ENCODE data around the gene SLC22A23.
"Not testable (repeated sequence)": the region's sequence is repeated elsewhere in the genome, so short reads cannot be mapped to it uniquely, and the experiment has no call there.

The SLC22A23 gene

DNA sequence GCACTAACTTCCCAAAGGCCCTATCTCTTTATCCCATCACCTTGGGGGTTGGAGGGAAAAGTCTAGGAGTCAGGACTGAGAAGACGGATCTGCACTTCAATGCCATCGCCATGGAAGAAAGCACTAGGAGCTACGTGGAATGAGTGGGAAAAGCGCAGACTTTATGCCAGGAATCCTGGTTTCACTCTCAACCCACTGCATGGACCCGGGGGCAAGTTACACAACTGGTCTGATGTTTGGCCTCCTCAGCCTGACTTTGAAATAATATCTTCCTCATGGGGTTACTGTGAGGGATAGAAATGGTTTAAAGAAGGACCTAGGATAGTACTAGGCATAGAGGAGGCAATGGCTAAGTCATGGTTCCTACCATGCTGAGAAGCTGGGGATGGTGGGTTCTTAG lies 211.6 kb downstream of the SLC22A23 start:
- Histone ChIP-seq H3K27ac (ENCODE audit: low read depth, low read length) (no peak overlapping the region), H3K27me3 (ENCODE audit: control insufficient read depth, low read length) (peaks cover 29% of the 10 kb centered on the region), H3K36me3 (ENCODE audit: control insufficient read depth, low read length) (no peaks in the 10 kb centered on the region), H3F3A (ENCODE audit: control insufficient read depth, insufficient read depth) (no peaks in the 10 kb centered on the region), H3K4me1 (ENCODE audit: control insufficient read depth, low read length) (no peaks in the 10 kb centered on the region), H3K4me3 (ENCODE audit: low read length) (no peak overlapping the region), H3K9me2 (replicated peaks; ENCODE audit: control insufficient read depth, low read length) (no peaks in the 10 kb centered on the region), H3K4me2 (ENCODE audit: low read length) (no peak overlapping the region), H3K9me3 (ENCODE audit: control insufficient read depth, insufficient read depth, low read length) (no peaks in the 10 kb centered on the region), H3K79me2 (ENCODE audit: control insufficient read depth, low read length) (no peaks in the 10 kb centered on the region), H4K20me1 (ENCODE audit: control insufficient read depth, insufficient read depth, low read depth, low read length) (no peaks in the 10 kb centered on the region)
- TF ChIP-seq, protein P1, sequence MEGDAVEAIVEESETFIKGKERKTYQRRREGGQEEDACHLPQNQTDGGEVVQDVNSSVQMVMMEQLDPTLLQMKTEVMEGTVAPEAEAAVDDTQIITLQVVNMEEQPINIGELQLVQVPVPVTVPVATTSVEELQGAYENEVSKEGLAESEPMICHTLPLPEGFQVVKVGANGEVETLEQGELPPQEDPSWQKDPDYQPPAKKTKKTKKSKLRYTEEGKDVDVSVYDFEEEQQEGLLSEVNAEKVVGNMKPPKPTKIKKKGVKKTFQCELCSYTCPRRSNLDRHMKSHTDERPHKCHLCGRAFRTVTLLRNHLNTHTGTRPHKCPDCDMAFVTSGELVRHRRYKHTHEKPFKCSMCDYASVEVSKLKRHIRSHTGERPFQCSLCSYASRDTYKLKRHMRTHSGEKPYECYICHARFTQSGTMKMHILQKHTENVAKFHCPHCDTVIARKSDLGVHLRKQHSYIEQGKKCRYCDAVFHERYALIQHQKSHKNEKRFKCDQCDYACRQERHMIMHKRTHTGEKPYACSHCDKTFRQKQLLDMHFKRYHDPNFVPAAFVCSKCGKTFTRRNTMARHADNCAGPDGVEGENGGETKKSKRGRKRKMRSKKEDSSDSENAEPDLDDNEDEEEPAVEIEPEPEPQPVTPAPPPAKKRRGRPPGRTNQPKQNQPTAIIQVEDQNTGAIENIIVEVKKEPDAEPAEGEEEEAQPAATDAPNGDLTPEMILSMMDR (IDR thresholded peaks at IDR 0.05; ENCODE audit: low read depth, low read length, poor library complexity, severe bottlenecking): no peak
- TF ChIP-seq EZH2phosphoT487 (IDR thresholded peaks at IDR 0.05; ENCODE audit: borderline replicate concordance, low read length): no peak

DNA sequence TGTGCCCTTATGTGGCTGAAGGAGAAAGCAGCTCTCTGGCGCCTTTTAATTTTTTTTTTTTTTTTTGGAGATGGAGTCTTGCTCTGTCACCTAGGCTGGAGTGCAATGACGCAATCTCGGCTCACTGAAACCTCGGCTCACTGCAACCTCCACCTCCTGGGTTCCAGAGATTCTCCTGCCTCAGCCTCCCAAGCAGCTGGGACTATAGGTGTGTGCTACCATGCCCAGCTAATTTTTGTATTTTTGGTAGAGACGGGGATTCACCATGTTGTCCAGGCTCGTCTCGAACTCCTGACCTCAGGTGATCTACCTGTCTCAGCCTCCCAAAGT lies 212.1 kb downstream of the SLC22A23 start:
- H3K27ac ChIP-seq (ENCODE audit: low read depth, low read length); H3K9me2 ChIP-seq (replicated peaks; ENCODE audit: control insufficient read depth, low read length); H3K4me1 ChIP-seq (ENCODE audit: control insufficient read depth, low read length); H3K36me3 ChIP-seq (ENCODE audit: control insufficient read depth, low read length); H3K9me3 ChIP-seq (ENCODE audit: control insufficient read depth, insufficient read depth, low read length); H3K4me3 ChIP-seq (ENCODE audit: low read length); H4K20me1 ChIP-seq (ENCODE audit: control insufficient read depth, insufficient read depth, low read depth, low read length); H3F3A ChIP-seq (ENCODE audit: control insufficient read depth, insufficient read depth); H3K79me2 ChIP-seq (ENCODE audit: control insufficient read depth, low read length); H3K4me2 ChIP-seq (ENCODE audit: low read length): not testable (repeated sequence)
- peaks cover 29% of the 10 kb centered on the region for H3K27me3 ChIP-seq (ENCODE audit: control insufficient read depth, low read length)

DNA sequence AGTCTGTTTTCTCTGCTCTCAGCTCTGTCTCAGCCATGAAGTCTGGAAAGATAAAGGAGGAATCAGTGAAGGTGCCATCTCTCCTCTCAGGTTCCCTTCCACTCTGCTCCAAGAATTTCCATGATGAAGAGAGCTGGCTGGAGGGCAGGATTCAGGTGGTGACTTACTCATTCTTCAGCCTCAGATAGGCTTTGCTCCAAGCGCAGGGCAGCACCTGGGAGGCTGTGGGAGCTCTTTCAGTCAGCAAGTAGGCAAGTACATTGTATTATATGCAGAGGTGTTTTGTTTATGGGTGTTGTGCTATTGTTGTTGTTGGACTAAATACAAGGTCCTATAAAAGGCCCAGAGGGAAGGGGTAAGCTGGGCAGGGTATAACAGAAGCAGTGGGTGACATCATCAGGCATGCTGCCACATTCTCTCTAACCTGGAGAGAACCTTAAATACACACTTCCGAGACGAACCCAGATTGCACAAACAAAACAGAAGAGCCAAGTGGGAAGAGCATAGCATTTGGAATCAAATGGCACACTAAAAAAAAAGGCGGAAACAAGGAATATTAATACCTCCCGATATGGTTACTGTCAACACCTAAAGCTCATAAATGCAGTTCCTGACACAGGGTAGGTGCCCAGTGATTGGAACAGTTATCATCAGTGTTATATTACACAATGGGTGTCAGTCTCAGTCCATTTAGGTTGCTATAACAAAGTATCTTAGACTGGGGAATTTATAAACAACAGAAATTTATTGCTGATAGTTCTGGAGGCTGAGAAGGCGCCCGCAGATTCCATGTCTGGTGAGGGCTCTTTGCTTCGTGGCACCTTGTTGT lies 212.6 kb downstream of the SLC22A23 start:
- Histone ChIP-seq H3F3A (ENCODE audit: control insufficient read depth, insufficient read depth) (no peaks in the 10 kb centered on the region), H3K27ac (ENCODE audit: low read depth, low read length) (no peak overlapping the region), H3K9me3 (ENCODE audit: control insufficient read depth, insufficient read depth, low read length) (no peaks in the 10 kb centered on the region), H3K79me2 (ENCODE audit: control insufficient read depth, low read length) (no peaks in the 10 kb centered on the region), H3K36me3 (ENCODE audit: control insufficient read depth, low read length) (no peaks in the 10 kb centered on the region), H3K4me3 (ENCODE audit: low read length) (no peak overlapping the region), H3K27me3 (ENCODE audit: control insufficient read depth, low read length) (peaks cover 30% of the 10 kb centered on the region), H3K4me2 (ENCODE audit: low read length) (no peak overlapping the region), H4K20me1 (ENCODE audit: control insufficient read depth, insufficient read depth, low read depth, low read length) (no peaks in the 10 kb centered on the region), H3K9me2 (replicated peaks; ENCODE audit: control insufficient read depth, low read length) (no peaks in the 10 kb centered on the region), H3K4me1 (ENCODE audit: control insufficient read depth, low read length) (no peaks in the 10 kb centered on the region)
- TF ChIP-seq EZH2phosphoT487 (IDR thresholded peaks at IDR 0.05; ENCODE audit: borderline replicate concordance, low read length): no peak
- TF ChIP-seq, protein P1 (IDR thresholded peaks at IDR 0.05; ENCODE audit: low read depth, low read length, poor library complexity, severe bottlenecking): no peak

DNA sequence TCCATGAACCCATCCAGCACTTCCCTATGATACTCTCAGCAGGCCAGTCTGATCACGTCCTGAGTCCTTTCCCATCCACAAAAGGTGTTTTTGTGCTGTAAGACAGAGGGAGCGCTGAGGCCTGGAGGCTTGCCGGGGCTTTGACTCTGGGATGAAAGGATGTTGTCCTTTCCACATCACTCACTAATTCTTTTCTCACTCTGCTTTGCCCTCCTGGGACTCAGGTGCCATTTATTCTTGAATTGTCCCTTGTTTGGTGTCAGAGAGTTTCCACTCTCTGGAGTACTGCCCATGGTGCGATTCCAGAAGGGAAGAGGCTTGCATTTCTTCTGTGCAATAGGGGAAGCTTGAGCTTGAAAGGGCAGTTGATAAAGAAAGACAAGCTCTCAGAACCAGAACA lies 214.1 kb downstream of the SLC22A23 start:
- peaks cover 7% of the 10 kb centered on the region for H3K4me1 ChIP-seq (ENCODE audit: control insufficient read depth, low read length)
- no peaks in the 10 kb centered on the region for H3K9me3 ChIP-seq (ENCODE audit: control insufficient read depth, insufficient read depth, low read length)
- H3F3A ChIP-seq (ENCODE audit: control insufficient read depth, insufficient read depth): no peaks in the 10 kb centered on the region
- TF ChIP-seq, protein P1 (IDR thresholded peaks at IDR 0.05; ENCODE audit: low read depth, low read length, poor library complexity, severe bottlenecking): no peak
- TF ChIP-seq EZH2phosphoT487 (IDR thresholded peaks at IDR 0.05; ENCODE audit: borderline replicate concordance, low read length): no peak
- H3K9me2 ChIP-seq (replicated peaks; ENCODE audit: control insufficient read depth, low read length): no peaks in the 10 kb centered on the region
- H4K20me1 ChIP-seq (ENCODE audit: control insufficient read depth, insufficient read depth, low read depth, low read length): no peaks in the 10 kb centered on the region
- H3K27me3 ChIP-seq (ENCODE audit: control insufficient read depth, low read length): peaks cover 24% of the 10 kb centered on the region
- no peaks in the 10 kb centered on the region for H3K36me3 ChIP-seq (ENCODE audit: control insufficient read depth, low read length)
- H3K4me3 ChIP-seq (ENCODE audit: low read length): no peak overlapping the region
- H3K27ac ChIP-seq (ENCODE audit: low read depth, low read length): no peak overlapping the region
- no peaks in the 10 kb centered on the region for H3K79me2 ChIP-seq (ENCODE audit: control insufficient read depth, low read length)
- H3K4me2 ChIP-seq (ENCODE audit: low read length): no peak overlapping the region

DNA sequence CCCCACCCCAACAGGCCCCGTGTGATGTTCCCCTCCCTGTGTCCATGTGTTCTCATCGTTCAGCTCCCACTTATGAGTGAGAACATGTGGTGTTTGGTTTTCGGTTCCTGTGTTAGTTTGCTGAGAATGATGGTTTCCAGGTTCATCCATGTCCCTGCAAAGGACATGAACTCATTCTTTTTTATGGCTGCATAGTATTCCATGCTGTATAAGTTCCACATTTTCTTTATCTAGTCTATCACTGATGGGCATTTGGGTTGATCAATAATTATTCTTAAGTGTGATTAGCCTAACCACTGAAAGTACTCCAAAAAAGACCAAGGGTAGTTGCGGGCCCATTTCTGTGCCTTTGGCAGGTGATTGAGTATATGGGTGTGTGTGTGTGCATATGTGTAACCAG lies 215.1 kb downstream of the SLC22A23 start:
- Histone ChIP-seq H3K4me1 (ENCODE audit: control insufficient read depth, low read length) (peaks cover 17% of the 10 kb centered on the region), H3K27me3 (ENCODE audit: control insufficient read depth, low read length) (peaks cover 17% of the 10 kb centered on the region)
- not testable (repeated sequence) for H3K4me3 ChIP-seq (ENCODE audit: low read length); H3K36me3 ChIP-seq (ENCODE audit: control insufficient read depth, low read length); H3K27ac ChIP-seq (ENCODE audit: low read depth, low read length); H4K20me1 ChIP-seq (ENCODE audit: control insufficient read depth, insufficient read depth, low read depth, low read length); H3K9me3 ChIP-seq (ENCODE audit: control insufficient read depth, insufficient read depth, low read length); H3K4me2 ChIP-seq (ENCODE audit: low read length); H3K9me2 ChIP-seq (replicated peaks; ENCODE audit: control insufficient read depth, low read length); H3K79me2 ChIP-seq (ENCODE audit: control insufficient read depth, low read length); H3F3A ChIP-seq (ENCODE audit: control insufficient read depth, insufficient read depth)

All from DOHH2 (cell line).